ENCODE data around the gene GNG13. TPM values are rescaled to one million over a fixed set of nuclear protein-coding genes. Genes with fewer than 3 reads are reported as not detected.

GNG13 gene
- total RNA-seq, 1 donor: not detected

DNA sequence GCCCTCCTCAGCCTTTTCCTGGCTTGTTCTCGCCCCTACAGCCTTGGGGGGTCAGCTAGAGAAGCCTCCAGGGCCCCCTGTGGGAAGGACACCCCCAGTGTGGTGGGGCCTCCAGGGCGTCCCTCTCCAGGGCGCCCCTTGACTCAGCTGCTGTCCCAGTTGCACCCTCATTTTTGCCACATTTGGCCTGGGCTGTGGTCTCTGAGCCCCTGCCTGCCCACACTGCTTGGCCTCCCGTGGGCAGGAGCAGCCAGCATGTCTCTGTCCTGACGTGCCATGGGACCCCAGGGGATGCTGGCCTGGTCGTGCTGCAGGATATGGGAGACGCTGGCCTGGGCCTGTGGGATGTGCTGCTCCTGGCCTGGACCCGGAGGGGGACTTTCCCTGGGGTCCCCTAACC lies 7.1 kb downstream of the GNG13 start:
- TF ChIP-seq CTCF (IDR thresholded peaks at IDR 0.05; ENCODE audit: insufficient read depth, low read length): no peak
- DNase-seq (ENCODE audit: low read depth): no peak
- H3K4me3 ChIP-seq (ENCODE audit: low read depth, low read length): no peak overlapping the region

GRCh38 chr16:792221-792995 lies 8.1 kb downstream of the GNG13 start:
- no peak for TF ChIP-seq CTCF (IDR thresholded peaks at IDR 0.05; ENCODE audit: insufficient read depth, low read length)

DNA sequence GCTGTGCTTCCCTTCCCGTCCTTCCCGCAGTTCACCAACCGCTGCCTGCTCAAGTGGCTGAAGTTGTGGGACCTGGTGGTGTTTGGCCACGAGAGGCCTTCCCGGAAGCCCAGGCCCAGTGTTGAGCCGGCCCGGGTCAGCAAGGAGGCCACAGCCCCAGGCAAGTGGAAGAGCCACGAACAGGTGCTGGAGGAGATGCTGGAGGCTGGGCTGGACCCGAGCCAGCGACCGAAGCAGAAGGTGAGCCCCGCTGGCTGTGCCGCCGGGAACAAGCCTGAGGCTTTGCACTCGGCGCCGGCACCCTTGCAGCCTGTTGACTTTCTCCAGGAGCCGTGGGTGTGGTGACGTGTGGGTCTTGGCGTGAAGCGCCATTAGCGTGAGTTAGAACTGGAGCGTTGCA lies 9.4 kb downstream of the GNG13 start:
- no peak for TF ChIP-seq CTCF (IDR thresholded peaks at IDR 0.05; ENCODE audit: insufficient read depth, low read length)
- no peak overlapping the region for H3K4me3 ChIP-seq (ENCODE audit: low read depth, low read length)
- DNase-seq (ENCODE audit: low read depth): no peak

More at GRCh38 chr16:792221-792995, 8.1 kb downstream of the GNG13 start:
- H3K4me3 ChIP-seq (ENCODE audit: low read depth, low read length): no peak overlapping the region
- no peak for DNase-seq (ENCODE audit: low read depth)

- DNase-seq (ENCODE audit: low read depth): no peak
- no peak for TF ChIP-seq CTCF (IDR thresholded peaks at IDR 0.05; ENCODE audit: insufficient read depth, low read length)
- H3K4me3 ChIP-seq (ENCODE audit: low read depth, low read length): no peak overlapping the region
These were observed 10.4 kb downstream of the GNG13 start for GRCh38 chr16:790086-790485.

- TF ChIP-seq CTCF (IDR thresholded peaks at IDR 0.05; ENCODE audit: insufficient read depth, low read length): no peak
- DNase-seq (ENCODE audit: low read depth): no peak
These were observed 11.2 kb downstream of the GNG13 start for GRCh38 chr16:789191-789850.

GRCh38 chr16:788399-789126 lies 12.0 kb downstream of the GNG13 start, which contains the start of gene CHTF18:
TSS of gene CHTF18 (plus strand) at chr16:788620. CDS start at chr16:788685, 65 bp downstream.
- peak; percentile 83 for DNase-seq (ENCODE audit: low read depth)
- no peak for TF ChIP-seq CTCF (IDR thresholded peaks at IDR 0.05; ENCODE audit: insufficient read depth, low read length)

More at GRCh38 chr16:789191-789850, 11.2 kb downstream of the GNG13 start:
- H3K4me3 ChIP-seq (ENCODE audit: low read depth, low read length): peak overlapping the region; percentile 91

More at GRCh38 chr16:788399-789126, 12.0 kb downstream of the GNG13 start, which contains the start of gene CHTF18:
- peak within 1 kb of the TSS; percentile 91 for H3K4me3 ChIP-seq (ENCODE audit: low read depth, low read length)

Measured in fibroblast of the aortic adventitia (primary cell).